ENCODE results near the gene COL4A5.

The COL4A5 gene

GRCh38 chrX:108664701-108665100 lies 225.1 kb downstream of the COL4A5 start:
- no peak for DNase-seq

GRCh38 chrX:108666101-108666500 lies 226.5 kb downstream of the COL4A5 start:
- DNase-seq: no peak

- no peak for DNase-seq
These were observed 231.9 kb downstream of the COL4A5 start for GRCh38 chrX:108671526-108671925.

GRCh38 chrX:108696690-108697089 lies 257.1 kb downstream of the COL4A5 start:
- DNase-seq: no peak

- peak; percentile 31 for DNase-seq
These were observed 259.7 kb downstream of the COL4A5 start for GRCh38 chrX:108699368-108699767.

- DNase-seq: no peak
These were observed 262.0 kb downstream of the COL4A5 start for GRCh38 chrX:108701633-108702032.

GRCh38 chrX:108702530-108702929 lies 262.9 kb downstream of the COL4A5 start:
- no peak for DNase-seq

- DNase-seq: no peak
These were observed 265.2 kb downstream of the COL4A5 start for GRCh38 chrX:108704839-108705238.

GRCh38 chrX:108712886-108713285 lies 273.2 kb downstream of the COL4A5 start:
- no peak for DNase-seq

GRCh38 chrX:108722561-108722960 lies 282.9 kb downstream of the COL4A5 start:
- no peak for DNase-seq

GRCh38 chrX:108726748-108727147 lies 287.1 kb downstream of the COL4A5 start:
- no peak for DNase-seq

GRCh38 chrX:108731153-108731552 lies 291.5 kb downstream of the COL4A5 start:
- DNase-seq: no peak

GRCh38 chrX:108732630-108733321 lies 293.1 kb downstream of the COL4A5 start:
- DNase-seq: no peak

GRCh38 chrX:108734426-108734825 lies 294.8 kb downstream of the COL4A5 start:
- no peak for DNase-seq

GRCh38 chrX:108735091-108735678 lies 295.5 kb downstream of the COL4A5 start:
- no peak for DNase-seq

- DNase-seq: no peak
These were observed 296.3 kb downstream of the COL4A5 start for GRCh38 chrX:108735679-108736508.

- no peak for DNase-seq
These were observed 297.2 kb downstream of the COL4A5 start, which contains the start of gene IRS4 for GRCh38 chrX:108736509-108737479. TSS of gene IRS4 (minus strand) at chrX:108736563.

- no peak for DNase-seq
These were observed 298.1 kb downstream of the COL4A5 start for GRCh38 chrX:108737754-108738153.

- no peak for DNase-seq
These were observed 300.7 kb downstream of the COL4A5 start for GRCh38 chrX:108740299-108740774.
